ENCODE results near the gene IL17RB. TPM values are rescaled to one million over a fixed set of nuclear protein-coding genes. Genes with fewer than 3 reads are reported as not detected.

The IL17RB gene
- total RNA-seq, 1 donor from 2014 or later: 11.1 TPM

GRCh38 chr3:53849916-53850315, 3.5 kb downstream of the IL17RB start:
- no peak overlapping the region for H3K4me3 Mint-ChIP-seq (ENCODE audit: low read depth)
- H3K27me3 Mint-ChIP-seq: peaks cover 9% of the 10 kb centered on the region
- no peaks in the 10 kb centered on the region for H3K9me3 Mint-ChIP-seq (ENCODE audit: low read depth)
- H3K36me3 Mint-ChIP-seq (ENCODE audit: insufficient read depth): peaks cover 2% of the 10 kb centered on the region
- H3K4me1 Mint-ChIP-seq (ENCODE audit: low read depth): peaks cover 4% of the 10 kb centered on the region
- no peak overlapping the region for H3K27ac Mint-ChIP-seq
- no peak for DNase-seq (ENCODE audit: low spot score, unreplicated experiment)
- TF ChIP-seq CTCF (IDR thresholded peaks at IDR 0.05; ENCODE audit: unreplicated experiment): no peak

- Mint-ChIP-seq H3K36me3 (ENCODE audit: insufficient read depth) (peaks cover 2% of the 10 kb centered on the region), H3K4me1 (ENCODE audit: low read depth) (no peaks in the 10 kb centered on the region), H3K9me3 (ENCODE audit: low read depth) (no peaks in the 10 kb centered on the region), H3K4me3 (ENCODE audit: low read depth) (no peak overlapping the region), H3K27me3 (peaks cover 9% of the 10 kb centered on the region), H3K27ac (no peak overlapping the region)
- DNase-seq (ENCODE audit: low spot score, unreplicated experiment): no peak
- TF ChIP-seq CTCF (IDR thresholded peaks at IDR 0.05; ENCODE audit: unreplicated experiment): no peak
Observed at GRCh38 chr3:53850895-53851294, 4.5 kb downstream of the IL17RB start.

GRCh38 chr3:53856964-53857363, 10.6 kb downstream of the IL17RB start:
- Mint-ChIP-seq H3K27ac (no peak overlapping the region), H3K36me3 (ENCODE audit: insufficient read depth) (peaks cover 17% of the 10 kb centered on the region), H3K9me3 (ENCODE audit: low read depth) (no peaks in the 10 kb centered on the region), H3K4me3 (ENCODE audit: low read depth) (no peak overlapping the region), H3K4me1 (ENCODE audit: low read depth) (peaks cover 2% of the 10 kb centered on the region), H3K27me3 (no peaks in the 10 kb centered on the region)
- DNase-seq (ENCODE audit: low spot score, unreplicated experiment): no peak
- TF ChIP-seq CTCF (IDR thresholded peaks at IDR 0.05; ENCODE audit: unreplicated experiment): no peak

- Mint-ChIP-seq H3K4me3 (ENCODE audit: low read depth) (no peak overlapping the region), H3K27ac (no peak overlapping the region), H3K9me3 (ENCODE audit: low read depth) (no peaks in the 10 kb centered on the region), H3K36me3 (ENCODE audit: insufficient read depth) (peaks cover 22% of the 10 kb centered on the region), H3K4me1 (ENCODE audit: low read depth) (peaks cover 6% of the 10 kb centered on the region), H3K27me3 (no peaks in the 10 kb centered on the region)
- no peak for DNase-seq (ENCODE audit: low spot score, unreplicated experiment)
- TF ChIP-seq CTCF (IDR thresholded peaks at IDR 0.05; ENCODE audit: unreplicated experiment): no peak
Observed at GRCh38 chr3:53858096-53858741, 11.9 kb downstream of the IL17RB start.

- TF ChIP-seq CTCF (IDR thresholded peaks at IDR 0.05; ENCODE audit: unreplicated experiment): no peak
- Mint-ChIP-seq H3K27me3 (no peaks in the 10 kb centered on the region), H3K4me1 (ENCODE audit: low read depth) (peaks cover 6% of the 10 kb centered on the region), H3K36me3 (ENCODE audit: insufficient read depth) (peaks cover 25% of the 10 kb centered on the region), H3K9me3 (ENCODE audit: low read depth) (no peaks in the 10 kb centered on the region), H3K27ac (no peak overlapping the region), H3K4me3 (ENCODE audit: low read depth) (no peak overlapping the region)
- DNase-seq (ENCODE audit: low spot score, unreplicated experiment): no peak
Observed at GRCh38 chr3:53859178-53859577, 12.8 kb downstream of the IL17RB start.
